Measurements from ENCODE around the gene RFC4. TPM values are rescaled to one million over a fixed set of nuclear protein-coding genes. Genes with fewer than 3 reads are reported as not detected.

The RFC4 gene
- total and polyA plus RNA-seq, 9 of the 15 experiments (the other 6 are each of a cell fraction or from before 2014, with no cell fraction given), result 105 to 227 (median 180) TPM

GRCh38 chr3:186806089-186807055 lies at the start of gene RFC4 (continued):
- TF ChIP-seq SMAD1 (IDR thresholded peaks at IDR 0.05; ENCODE audit: low read depth, low read length, partially characterized antibody), result peak; percentile 77
- no peak for TF ChIP-seq CEBPB (tag; IDR thresholded peaks at IDR 0.05)
- TF ChIP-seq DIDO1 (tag; IDR thresholded peaks at IDR 0.05; ENCODE audit: low read depth), result peak; percentile 79; the same call in 1 of the 2 replicates
- TF ChIP-seq RCOR1 (IDR thresholded peaks at IDR 0.05; ENCODE audit: borderline replicate concordance in 1 of 2, low read depth in 2 of 2, low read length in 2 of 2), result peak in 1 of 2 experiments; percentile 10; a peak in 1 of 4 replicates
- peak; percentile 66; the same call in 1 of the 2 replicates for TF ChIP-seq ZNF589 (CRISPR knock-in tag; IDR thresholded peaks at IDR 0.05; ENCODE audit: low read depth)
- no peak for TF ChIP-seq ZNF445 (CRISPR knock-in tag; IDR thresholded peaks at IDR 0.05; ENCODE audit: low read depth)
- peak; percentile 68 for TF ChIP-seq ZFX (CRISPR knock-in tag; IDR thresholded peaks at IDR 0.05)
- 0 out of 2 replicates have a peak, but pooled peaks have one; percentile 53 for TF ChIP-seq ZC3H11A (IDR thresholded peaks at IDR 0.05; ENCODE audit: low read depth, low read length)
- TF ChIP-seq SMAD4 (CRISPR knock-in tag; conservative IDR thresholded peaks at IDR 0.05), result no peak; the same call in 1 of the 2 replicates
- TF ChIP-seq MEF2D (tag; conservative IDR thresholded peaks at IDR 0.05; ENCODE audit: low read depth), result no peak
- TF ChIP-seq FOXK1 (CRISPR knock-in tag; IDR thresholded peaks at IDR 0.05; ENCODE audit: borderline replicate concordance), result 0 out of 2 replicates have a peak, but pooled peaks have one; percentile 20
- TF ChIP-seq SIN3A (IDR thresholded peaks at IDR 0.05; ENCODE audit: borderline replicate concordance in 2 of 2, control insufficient read depth in 1 of 2, low read depth in 2 of 2, low read length in 2 of 2), result peak in 1 of 2 experiments; percentile 77; a peak in 1 of 4 replicates
- TF ChIP-seq POLR2G (IDR thresholded peaks at IDR 0.05; ENCODE audit: low read depth, low read length), result peak; percentile 93
- TF ChIP-seq SRSF3 (IDR thresholded peaks at IDR 0.05; ENCODE audit: insufficient read depth, low read length), result no peak
- peak; percentile 38; the same call in 1 of the 2 replicates for TF ChIP-seq SMARCE1 (IDR thresholded peaks at IDR 0.05)
- 0 out of 2 replicates have a peak, but pooled peaks have one; percentile 46 for TF ChIP-seq CGGBP1 (CRISPR knock-in tag; IDR thresholded peaks at IDR 0.05)
- TF ChIP-seq PBX2 (CRISPR knock-in tag; IDR thresholded peaks at IDR 0.05; ENCODE audit: low read depth), result no peak
- no peak for TF ChIP-seq PBX2 (tag; conservative IDR thresholded peaks at IDR 0.05; ENCODE audit: low read depth)
- 0 out of 2 replicates have a peak, but pooled peaks have one; percentile 23 for TF ChIP-seq TAF7 (tag; IDR thresholded peaks at IDR 0.05)
- TF ChIP-seq PHF8 (IDR thresholded peaks at IDR 0.05; ENCODE audit: borderline replicate concordance, low read length), result peak; percentile 94; the same call in 1 of the 2 replicates
- no peak for TF ChIP-seq MIER1 (IDR thresholded peaks at IDR 0.05; ENCODE audit: low read depth)
- peak; percentile 67; the same call in 1 of the 2 replicates for TF ChIP-seq KLF1 (tag; IDR thresholded peaks at IDR 0.05)
- peak; percentile 76; the same call in 1 of the 2 replicates for TF ChIP-seq ESRRA (IDR thresholded peaks at IDR 0.05; ENCODE audit: borderline replicate concordance, low read depth)

All from K562 (cell line).